Stimulated activated CD4-positive, alpha-beta T cell treated with anti-CD3 and anti-CD28 coated beads, Interleukin-12 subunit alpha, Interleukin-12 subunit beta, amount 100 ng/mL, for 24 hours (primary cell): ENCODE measurements around the gene ADAM15.

Experiments used
- DNase-seq, 2 experiments: peaks; one replicate each; pipeline ENCODE4 v3.0.0-alpha.2; 2020; ENCODE audit warnings: low read depth in 2 of 2

Gene ADAM15

DNA sequence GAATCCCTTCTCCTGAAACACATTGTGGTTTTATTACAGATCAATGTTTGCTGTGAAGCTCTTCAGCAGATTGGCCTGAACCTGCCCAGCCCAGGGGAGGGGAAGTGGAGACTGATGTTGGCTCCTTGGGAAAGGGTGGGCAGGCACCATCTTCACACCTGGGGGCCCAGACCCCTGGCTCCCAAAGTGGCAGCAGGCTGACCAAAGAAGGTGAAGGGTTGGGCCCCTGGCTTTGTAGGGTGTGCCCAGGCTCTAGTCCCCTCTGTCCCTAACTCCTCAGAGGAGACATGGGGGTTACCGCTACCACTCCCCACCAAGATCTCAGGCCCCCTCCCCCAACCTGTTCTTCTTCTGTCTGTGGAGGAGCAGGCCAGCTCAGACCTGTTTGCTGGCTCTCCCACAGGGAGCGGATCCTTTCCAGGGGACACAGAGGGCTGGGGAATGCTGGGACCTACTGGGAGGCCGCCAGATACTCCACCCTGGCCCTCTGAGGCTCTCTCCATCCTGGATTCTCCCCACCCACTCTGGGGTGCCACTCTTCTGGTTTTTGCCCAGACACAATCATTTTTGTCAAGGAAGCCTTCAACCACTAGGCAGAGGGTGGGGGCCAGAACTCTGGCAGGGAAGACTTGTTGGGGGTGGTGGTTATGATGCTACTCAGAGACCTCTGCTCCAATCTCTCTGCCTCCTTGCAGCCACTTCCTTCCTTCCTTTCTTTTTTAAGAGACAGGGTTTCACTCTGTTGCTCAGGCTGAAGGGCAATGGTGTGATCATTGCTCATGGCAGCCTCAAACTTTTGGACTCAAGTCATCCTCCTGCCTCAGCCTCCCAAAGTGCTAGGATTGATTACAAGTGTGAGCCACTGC is 22.5 kb downstream of the ADAM15 start:
- no peak for DNase-seq

DNA sequence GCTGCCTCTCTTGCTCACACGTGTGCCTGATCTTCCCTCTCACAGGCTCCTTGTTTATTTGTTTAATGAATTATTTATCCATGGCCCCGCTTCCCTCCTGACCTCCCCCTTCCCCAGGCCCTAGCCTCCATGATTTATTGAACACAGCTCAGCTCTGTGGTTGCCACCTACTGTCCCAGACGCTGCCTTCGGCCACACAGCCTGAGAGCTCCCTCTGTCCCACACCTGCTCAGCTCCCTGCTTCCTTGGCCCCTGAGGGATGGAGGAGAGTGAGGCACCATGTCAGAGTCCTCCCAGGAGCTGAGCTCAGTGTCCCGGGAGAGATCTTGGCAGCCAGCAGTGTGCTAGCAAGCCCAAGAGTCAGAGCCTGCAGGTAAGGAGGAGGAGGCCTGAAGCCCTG is 24.4 kb downstream of the ADAM15 start:
- DNase-seq: no peak

DNA sequence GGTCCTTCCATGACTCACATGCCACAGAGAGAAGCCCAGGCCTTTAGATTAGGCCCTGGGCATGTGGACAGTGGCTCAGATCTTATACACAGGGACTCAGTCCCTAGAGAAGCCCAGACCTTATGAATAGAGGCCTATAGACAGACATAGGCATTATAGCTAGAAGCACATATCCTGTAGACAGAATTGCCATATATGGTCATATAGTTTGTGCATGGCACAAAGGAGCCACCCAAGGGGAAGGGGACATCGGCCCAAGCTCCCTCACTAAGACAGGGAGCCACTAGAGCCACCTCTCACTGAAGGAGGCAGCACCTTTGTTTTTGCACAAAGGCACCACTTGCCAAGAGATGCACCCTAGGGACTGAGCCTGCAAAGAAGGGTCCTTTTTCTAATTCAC is 25.3 kb downstream of the ADAM15 start:
- DNase-seq: no peak

DNA sequence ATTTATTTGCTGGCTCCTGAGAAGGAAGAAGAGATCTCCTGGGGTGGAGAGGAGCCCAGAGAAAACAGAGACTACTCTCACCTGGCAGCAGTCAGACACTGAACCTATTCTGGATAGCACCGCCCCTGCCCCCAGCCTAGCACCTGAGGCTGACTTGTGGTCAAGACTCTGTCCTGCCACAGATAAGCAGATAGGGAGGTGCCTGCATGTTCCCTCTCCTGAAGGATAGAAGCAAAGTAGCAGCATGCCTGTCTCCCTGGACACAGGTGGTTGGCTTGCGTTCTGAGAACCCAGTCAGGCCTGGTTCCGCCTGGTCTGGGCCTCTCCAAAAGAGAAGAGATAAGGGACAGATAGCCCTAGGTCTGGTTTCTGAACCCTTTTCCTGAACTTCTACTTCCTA is 26.2 kb downstream of the ADAM15 start:
- no peak for DNase-seq

DNA sequence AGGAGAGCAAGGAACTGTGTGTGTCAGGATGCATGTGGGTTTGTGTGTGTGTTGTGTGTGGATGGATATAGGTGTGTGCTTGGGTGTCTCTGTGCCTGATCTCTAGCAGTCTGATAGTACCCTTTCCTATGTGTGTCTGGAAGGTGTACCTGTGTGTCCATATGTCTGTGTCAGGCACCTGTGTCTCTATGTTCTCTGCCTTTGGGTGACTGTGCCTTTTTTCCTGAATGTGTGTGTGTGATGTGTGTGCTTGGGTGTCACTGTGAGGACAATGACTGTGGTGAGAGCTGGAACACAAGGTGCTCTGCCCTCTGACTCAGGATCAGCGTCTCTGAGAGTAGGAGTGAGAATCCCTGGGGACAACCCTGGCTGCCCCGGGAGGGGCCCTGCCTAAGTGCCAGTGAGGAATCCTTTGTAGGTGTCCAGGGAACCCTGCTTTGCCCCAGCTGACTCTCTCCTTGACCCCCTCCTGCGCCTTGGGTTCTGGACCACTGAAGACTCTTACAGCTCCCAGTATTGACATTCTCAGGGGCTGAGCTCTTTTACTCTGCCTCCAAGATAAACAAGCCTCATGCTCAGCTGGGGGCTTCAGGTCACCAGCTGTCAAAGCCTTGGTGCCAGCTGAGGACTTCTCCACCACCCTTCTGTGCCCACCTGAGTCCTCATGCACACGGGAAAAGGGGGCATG is 26.8 kb downstream of the ADAM15 start:
- DNase-seq: no peak

DNA sequence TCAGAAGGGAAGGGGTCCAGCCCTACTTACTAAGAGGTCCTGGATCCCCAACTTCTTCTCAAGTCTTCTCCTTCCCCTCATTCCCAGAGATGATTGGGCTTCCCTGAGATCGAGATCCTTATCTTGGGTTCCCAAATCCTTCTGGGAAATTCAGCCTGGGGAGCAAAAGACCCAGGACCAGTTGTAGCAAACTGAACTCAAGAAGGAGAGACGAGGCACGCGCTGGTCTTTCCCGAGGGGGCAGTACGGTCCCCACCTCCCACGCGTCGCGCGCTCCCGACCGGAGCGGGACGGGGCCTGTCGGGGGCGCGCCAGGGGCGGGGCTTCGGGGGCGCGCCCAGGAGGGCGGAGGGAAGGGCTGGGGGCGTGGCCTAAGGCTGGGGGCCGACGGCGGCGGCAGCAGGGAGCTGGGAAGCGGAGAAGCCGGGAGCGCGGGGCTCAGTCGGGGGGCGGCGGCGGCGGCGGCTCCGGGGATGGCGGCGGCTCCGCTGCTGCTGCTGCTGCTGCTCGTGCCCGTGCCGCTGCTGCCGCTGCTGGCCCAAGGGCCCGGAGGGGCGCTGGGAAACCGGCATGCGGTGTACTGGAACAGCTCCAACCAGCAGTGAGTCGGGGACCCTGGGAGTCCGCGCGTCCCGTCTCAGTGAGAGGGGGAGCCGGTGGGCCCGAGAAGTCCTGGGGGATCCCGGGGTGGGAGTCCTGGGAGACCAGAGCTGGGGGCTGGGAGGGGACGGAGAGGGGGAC is 27.5 kb downstream of the ADAM15 start, which contains the start of gene EFNA3:
Gene EFNA3, plus strand, starts transcription at position 369 of the 741 bp plus-strand sequence. Its CDS starts 105 bp downstream, at position 474.
- peak; percentile 47 to 60 for DNase-seq

GRCh38 chr1:155079210-155079486 is 28.0 kb downstream of the ADAM15 start:
- DNase-seq: no peak

DNA sequence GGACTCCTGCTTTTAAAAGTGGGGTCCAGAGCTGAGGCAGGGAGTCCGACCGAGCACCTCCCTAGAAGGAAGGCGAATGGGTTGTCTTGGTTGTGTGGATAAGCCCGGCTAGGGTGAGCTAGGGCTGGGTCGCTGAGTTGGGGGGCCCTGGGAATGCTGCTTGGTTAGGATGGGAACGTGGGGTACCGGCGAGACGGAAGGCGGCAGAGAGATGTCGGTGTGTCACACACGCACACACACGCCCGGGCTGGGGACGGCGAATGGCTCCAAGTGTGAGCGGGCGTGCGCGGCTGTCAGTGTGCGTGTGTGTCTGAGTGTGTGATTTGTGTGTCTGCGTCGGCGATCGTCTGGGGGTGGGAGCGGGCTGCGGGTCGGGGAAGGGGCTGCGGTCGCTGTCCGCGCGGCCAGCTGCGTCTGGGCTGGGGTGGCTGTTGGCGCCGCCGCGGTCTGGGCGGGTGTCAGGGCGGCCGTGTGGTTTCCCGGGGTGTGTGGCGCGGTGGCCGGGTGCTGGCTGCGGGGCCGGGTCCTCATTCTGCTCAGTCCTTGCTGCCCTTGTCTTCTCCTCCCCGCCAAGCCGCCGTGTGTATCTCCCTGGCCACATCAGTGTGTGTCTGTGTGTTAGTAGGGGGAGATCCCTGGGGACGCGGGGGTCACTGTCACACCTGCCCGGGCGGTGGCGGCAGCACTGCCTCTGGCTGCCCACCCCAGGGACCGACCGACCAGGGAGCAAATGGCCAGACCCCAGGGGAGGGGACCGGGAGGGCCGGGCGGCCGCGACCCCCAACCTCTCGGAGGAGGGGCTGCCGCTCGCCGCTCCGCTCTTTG is 28.6 kb downstream of the ADAM15 start:
- no peak for DNase-seq

GRCh38 chr1:155080312-155081228 is 29.5 kb downstream of the ADAM15 start:
- DNase-seq: no peak

- no peak for DNase-seq
Measured at GRCh38 chr1:155081472-155082300, 30.6 kb downstream of the ADAM15 start.

DNA sequence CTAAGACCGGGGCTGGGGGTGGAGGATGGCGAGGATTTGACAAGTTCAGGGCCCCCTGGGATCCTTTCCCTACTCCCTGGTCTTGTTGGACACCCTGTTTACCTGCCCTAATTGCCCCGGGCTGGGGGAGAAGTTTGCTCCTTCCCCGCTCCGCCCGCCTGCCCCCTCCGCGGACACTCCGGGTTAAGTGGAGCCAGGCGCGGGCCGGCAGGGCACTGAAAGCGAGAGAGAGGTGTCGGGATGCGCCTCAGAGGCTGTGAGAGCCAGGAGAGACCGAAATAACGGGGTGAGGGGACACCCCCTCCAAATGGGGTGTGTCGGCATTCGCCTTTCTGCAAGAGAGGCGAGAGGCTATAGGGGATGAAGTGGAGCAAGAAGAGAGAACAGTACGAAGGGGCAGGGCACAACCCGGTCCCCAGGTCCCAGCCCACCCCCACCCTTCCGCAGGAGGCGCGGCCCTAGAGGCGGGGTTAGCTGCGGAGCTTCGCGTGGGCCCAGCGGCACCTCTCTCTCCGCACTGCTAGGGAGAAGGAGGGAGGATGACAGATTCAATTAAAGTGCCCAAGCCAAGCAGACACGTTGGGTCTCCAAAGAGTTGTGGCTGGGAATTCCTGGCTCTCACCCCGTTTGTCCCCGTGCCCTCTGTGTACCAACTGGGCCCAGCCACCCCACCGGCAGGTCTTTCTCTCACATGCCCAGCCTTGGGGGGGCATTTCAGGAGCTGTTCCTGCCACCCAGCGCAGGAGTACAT is 31.4 kb downstream of the ADAM15 start:
- no peak for DNase-seq

GRCh38 chr1:155083052-155083541 is 32.0 kb downstream of the ADAM15 start:
- no peak for DNase-seq

GRCh38 chr1:155083865-155084721 is 33.0 kb downstream of the ADAM15 start:
- no peak for DNase-seq

GRCh38 chr1:155084722-155085503 is 33.8 kb downstream of the ADAM15 start:
- DNase-seq: peak; percentile 83 to 90

DNA sequence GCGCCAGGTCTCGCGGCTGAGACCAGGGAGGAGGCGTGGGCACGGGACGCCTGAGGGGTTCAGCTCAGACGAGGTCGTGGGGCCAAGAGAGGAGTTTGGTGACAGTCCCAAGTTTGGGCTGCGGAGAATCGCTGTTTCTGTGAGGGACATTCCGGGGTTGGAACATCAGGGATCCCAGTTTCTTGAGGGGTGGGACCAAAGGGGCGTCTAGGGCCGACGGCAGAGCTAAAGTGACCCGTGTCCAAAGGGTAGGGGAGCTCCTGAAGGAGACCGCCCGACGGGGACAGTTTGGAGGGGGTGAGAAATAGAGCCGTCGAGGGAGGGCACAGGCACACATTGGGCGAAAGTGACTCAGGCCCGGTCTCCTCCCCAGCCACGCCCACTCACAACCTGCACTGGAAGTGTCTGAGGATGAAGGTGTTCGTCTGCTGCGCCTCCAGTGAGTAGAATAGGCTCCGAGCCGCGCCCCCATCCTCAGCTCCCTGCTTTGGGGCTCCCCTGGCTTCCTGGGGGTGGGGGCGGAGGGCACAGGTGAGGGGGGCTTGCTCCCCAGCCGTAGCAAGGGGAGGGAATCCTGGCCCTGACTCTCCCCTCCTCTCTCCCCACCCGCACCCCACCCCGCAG is 34.5 kb downstream of the ADAM15 start:
- peak; percentile 46 to 75 for DNase-seq

DNA sequence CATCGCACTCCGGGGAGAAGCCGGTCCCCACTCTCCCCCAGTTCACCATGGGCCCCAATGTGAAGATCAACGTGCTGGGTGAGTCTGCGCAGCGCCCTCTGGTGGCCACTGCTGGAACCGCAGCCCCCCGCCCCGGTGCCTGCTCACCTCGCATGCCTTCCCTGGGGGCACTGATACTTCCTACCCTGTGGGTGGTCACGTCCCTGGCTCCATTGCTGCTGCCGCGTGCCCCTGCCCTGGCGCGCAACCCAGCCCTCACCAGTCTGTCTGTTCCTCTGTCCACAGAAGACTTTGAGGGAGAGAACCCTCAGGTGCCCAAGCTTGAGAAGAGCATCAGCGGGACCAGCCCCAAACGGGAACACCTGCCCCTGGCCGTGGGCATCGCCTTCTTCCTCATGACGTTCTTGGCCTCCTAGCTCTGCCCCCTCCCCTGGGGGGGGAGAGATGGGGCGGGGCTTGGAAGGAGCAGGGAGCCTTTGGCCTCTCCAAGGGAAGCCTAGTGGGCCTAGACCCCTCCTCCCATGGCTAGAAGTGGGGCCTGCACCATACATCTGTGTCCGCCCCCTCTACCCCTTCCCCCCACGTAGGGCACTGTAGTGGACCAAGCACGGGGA is 35.1 kb downstream of the ADAM15 start:
- DNase-seq: peak; percentile 57 to 77
